IMR-90 (cell line): ENCODE measurements around the gene SUPT20HL2. TPM values are rescaled to one million over a fixed set of nuclear protein-coding genes. Genes with fewer than 3 reads are reported as not detected.

Source experiments
- ATAC-seq: fragments of 200-7000 bp; cut with Tn5 transposase; 2 replicates; pipeline ENCODE4 v1.9.1; 2020; ENCODE audit warnings: low read depth, mild to moderate bottlenecking, moderate library complexity
- BruUV-seq: library from RNA; stranded (reverse); fragments of 400-500 nt; replicated peaks from 2 replicates; lab custom pipeline; 2021; lab: Mats Ljungman, UMichigan
- CTCF ChIA-PET: fragments of 300-600 bp; formaldehyde crosslinking; extraction: SDS; loops from one replicate; lab custom pipeline; 2021; ENCODE audit warnings: antibody characterized with exemption; lab: Yijun Ruan, JAX
- POLR2A ChIA-PET: fragments of 300-600 bp; sonication (Branson Sonifier 250); formaldehyde crosslinking; loops from one replicate; lab custom pipeline; 2022; ENCODE audit warnings: antibody characterized with exemption; ENCODE audit not compliant: unreplicated experiment; lab: Charles Lee
- DNase-seq: peaks from one replicate; pipeline ENCODE4 v3.0.0; 2013
- H2AFZ ChIP-seq: replicated peaks from 2 replicates; pipeline ENCODE3; 2013; ENCODE audit warnings: low read length, mild to moderate bottlenecking; ENCODE audit not compliant: poor library complexity
- H2AK5ac ChIP-seq: 2 replicates; pipeline ENCODE4 v1.6.1; 2013; ENCODE audit warnings: low read depth, low read length, inconsistent platforms
- H2AK9ac ChIP-seq: replicated peaks from 2 replicates; pipeline ENCODE3; 2013; ENCODE audit warnings: mild to moderate bottlenecking, low read depth, low read length, moderate library complexity; ENCODE audit not compliant: poor library complexity
- H2BK120ac ChIP-seq: 2 replicates; pipeline ENCODE4 v1.6.1; 2013; ENCODE audit warnings: low read depth, low read length, inconsistent platforms
- H2BK15ac ChIP-seq: 3 replicates; pipeline ENCODE4 v1.6.1; 2013; ENCODE audit warnings: low read depth, low read length, inconsistent platforms
- H2BK20ac ChIP-seq: 2 replicates; pipeline ENCODE4 v1.6.1; 2013; ENCODE audit warnings: low read depth, mild to moderate bottlenecking, inconsistent platforms, low read length, moderate library complexity
- H2BK5ac ChIP-seq: 2 replicates; pipeline ENCODE4 v1.6.1; 2013; ENCODE audit warnings: mild to moderate bottlenecking, low read depth, low read length, inconsistent platforms; ENCODE audit not compliant: poor library complexity, severe bottlenecking
- H3K14ac ChIP-seq: replicated peaks from 2 replicates; pipeline ENCODE4 v1.6.1; 2013; ENCODE audit warnings: low read depth, low read length, inconsistent platforms
- H3K18ac ChIP-seq: 2 replicates; pipeline ENCODE4 v1.6.1; 2013; ENCODE audit warnings: low read depth, low read length, control low read depth
- H3K23ac ChIP-seq: 2 replicates; pipeline ENCODE4 v1.6.1; 2013; ENCODE audit warnings: low read depth, low read length, inconsistent platforms
- H3K27ac ChIP-seq: 2 replicates; pipeline ENCODE4 v1.5.1; 2013; ENCODE audit warnings: mild to moderate bottlenecking, control low read depth, low read length; ENCODE audit not compliant: insufficient read depth
- H3K27me3 ChIP-seq: 2 replicates; pipeline ENCODE4 v1.6.1; 2013; ENCODE audit warnings: low read length; ENCODE audit not compliant: control insufficient read depth, insufficient read depth
- H3K36me3 ChIP-seq: 2 replicates; pipeline ENCODE4 v1.6.1; 2013; ENCODE audit warnings: low read length, mixed read lengths; ENCODE audit not compliant: control insufficient read depth, insufficient read depth
- H3K4ac ChIP-seq: 2 replicates; pipeline ENCODE4 v1.6.1; 2013; ENCODE audit warnings: low read depth, low read length, inconsistent platforms
- H3K4me1 ChIP-seq: 2 replicates; pipeline ENCODE4 v1.6.1; 2013; ENCODE audit warnings: low read length, mixed read lengths; ENCODE audit not compliant: control insufficient read depth, insufficient read depth
- H3K4me2 ChIP-seq: 2 replicates; pipeline ENCODE4 v1.6.1; 2013; ENCODE audit warnings: low read depth, mild to moderate bottlenecking, control low read depth, low read length, moderate library complexity
- H3K4me3 ChIP-seq: 2 replicates; pipeline ENCODE4 v1.5.1; 2013; ENCODE audit warnings: low read depth, mild to moderate bottlenecking, control low read depth, low read length, moderate library complexity; ENCODE audit not compliant: insufficient read depth
- H3K56ac ChIP-seq: 2 replicates; pipeline ENCODE4 v1.6.1; 2013; ENCODE audit warnings: low read length, inconsistent platforms; ENCODE audit not compliant: insufficient read depth; ENCODE audit errors: extremely low read depth
- H3K79me1 ChIP-seq, 2 experiments: 2 replicates each; pipeline ENCODE4 v1.6.1; 2013; ENCODE audit warnings: low read length in 2 of 2, inconsistent platforms in 1 of 2, low read depth in 1 of 2
- H3K9ac ChIP-seq: 2 replicates; pipeline ENCODE4 v1.6.1; 2013; ENCODE audit warnings: low read depth, low read length, control low read depth
- H3K9me1 ChIP-seq: 2 replicates; pipeline ENCODE4 v1.6.1; 2013; ENCODE audit warnings: low read length, inconsistent platforms; ENCODE audit not compliant: insufficient read depth
- H3K9me3 ChIP-seq: 2 replicates; pipeline ENCODE4 v1.6.1; 2013; ENCODE audit warnings: low read length; ENCODE audit not compliant: control insufficient read depth, insufficient read depth
- H4K20me1 ChIP-seq: 2 replicates; pipeline ENCODE4 v1.6.1; 2013; ENCODE audit warnings: low read length, inconsistent platforms; ENCODE audit not compliant: insufficient read depth
- H4K5ac ChIP-seq: 2 replicates; pipeline ENCODE4 v1.6.1; 2013; ENCODE audit warnings: mild to moderate bottlenecking, low read depth, low read length, control low read depth
- H4K8ac ChIP-seq, 2 experiments: 2 replicates each; pipeline ENCODE4 v1.6.1; 2013; ENCODE audit warnings: low read depth in 2 of 2, low read length in 2 of 2, control low read depth in 1 of 2, inconsistent platforms in 1 of 2
- H4K91ac ChIP-seq: 2 replicates; pipeline ENCODE4 v1.6.1; 2013; ENCODE audit warnings: low read depth, low read length, inconsistent platforms; ENCODE audit not compliant: insufficient read depth
- BHLHE40 ChIP-seq: fragments of 150-350 bp; IDR thresholded peaks from 2 replicates; pipeline ENCODE4 v1.6.1; 2016; ENCODE audit warnings: mild to moderate bottlenecking, low read depth, low read length
- NFE2L2 ChIP-seq: fragments of 150-350 bp; IDR thresholded peaks from 2 replicates; pipeline ENCODE4 v1.6.1; 2016; ENCODE audit warnings: low read depth, mild to moderate bottlenecking, low read length
- POLR2A ChIP-seq: IDR thresholded peaks from 2 replicates; pipeline ENCODE4 v1.6.1; 2012; ENCODE audit warnings: mild to moderate bottlenecking, low read depth, low read length
- RAD21 ChIP-seq: IDR thresholded peaks from 2 replicates; pipeline ENCODE4 v1.6.1; 2012; ENCODE audit warnings: low read length, improper control_type of control experiment
- SMC3 ChIP-seq: fragments of 150-350 bp; IDR thresholded peaks from 2 replicates; pipeline ENCODE4 v1.6.1; 2016; ENCODE audit warnings: low read depth, mild to moderate bottlenecking, antibody characterized with exemption, low read length, moderate library complexity
- WGBS, 2 experiments: methylation state at CpG; one replicate each; pipeline versions ENCODE4 v1.1.5 to v1.1.7; 2013; ENCODE audit warnings: missing lambda C conversion rate in 2 of 2; ENCODE audit not compliant: insufficient read length in 1 of 2; ENCODE audit errors: extremely low coverage in 2 of 2; 5-methylcytosine and 5-hydroxymethylcytosine counted together
- dilution Hi-C: fragments of 300-500 bp; cut with HindIII; formaldehyde crosslinking; loops from one replicate; pipeline ENCODE4 v1.14.3; 2018; ENCODE audit warnings: low sequenced_read_pairs; ENCODE audit not compliant: unreplicated experiment
- in situ Hi-C: fragments of 300-500 bp; cut with MboI; formaldehyde crosslinking; loops from 3 replicates; pipeline ENCODE4 v1.14.3; 2019; ENCODE audit warnings: low sequenced_read_pairs, inconsistent platforms, mixed read lengths
- intact Hi-C: fragments of 100-400 bp; cut with micrococcal nuclease; formaldehyde crosslinking; loops from 2 replicates; pipeline ENCODE4 v1.10.0; 2022
- polyA plus RNA-seq, 3 experiments: library from polyadenylated mRNA; depleted of rRNA; stranded (reverse); fragments of >200 nt; gene quantifications; 2 replicates each; pipeline ENCODE4 v1.2.3, GENCODE V29; 2012; ENCODE audit warnings: low replicate concordance in 1 of 3
- total RNA-seq: library from RNA; depleted of rRNA; stranded (reverse); fragments of >200 nt; gene quantifications from 2 replicates; pipeline ENCODE4 v1.2.3, GENCODE V29; 2012
- TF ChIP-seq, protein P1 (sequence below): conservative IDR thresholded peaks from 2 replicates; pipeline ENCODE4 v1.5.1; 2012; ENCODE audit warnings: mild to moderate bottlenecking, low read depth, low read length, improper control_type of control experiment

The SUPT20HL2 gene
- total and polyA plus RNA-seq, 2 of the 4 experiments (the other 2 are of a cell fraction): not detected

DNA sequence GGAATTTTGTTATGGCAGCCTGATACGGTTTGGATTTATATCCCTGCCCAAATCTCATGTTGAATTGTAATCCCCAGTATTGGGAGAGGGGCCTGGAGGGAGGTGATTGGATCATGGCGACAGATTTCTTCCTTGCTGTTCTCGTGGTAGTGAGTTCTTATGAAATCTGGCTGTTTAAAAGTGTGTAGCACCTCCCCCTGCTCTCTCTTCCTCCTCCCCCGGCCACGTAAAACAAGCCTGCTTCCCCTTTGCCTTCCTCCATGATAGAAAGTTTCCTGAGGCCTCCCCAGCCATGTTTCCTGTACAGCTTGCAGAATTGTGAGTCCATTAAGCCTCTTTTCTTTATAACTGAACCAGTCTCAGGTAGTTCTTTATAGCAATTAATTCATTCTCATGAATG is 37.9 kb downstream of the SUPT20HL2 start:
- Histone ChIP-seq H2BK120ac (no peak overlapping the region), H2BK15ac (no peak overlapping the region), H3K14ac (no peak overlapping the region), H3K27me3 (peaks cover 7% of the 10 kb centered on the region), H3K4ac (no peak overlapping the region), H3K9ac (no peak overlapping the region), H2AFZ (no peak overlapping the region), H3K18ac (no peak overlapping the region), H3K23ac (no peak overlapping the region), H3K56ac (no peak overlapping the region), H3K9me1 (no peaks in the 10 kb centered on the region), H2AK5ac (no peak overlapping the region), H3K4me3 (no peak overlapping the region), H3K36me3 (no peaks in the 10 kb centered on the region), H3K4me1 (no peaks in the 10 kb centered on the region), H3K27ac (no peak overlapping the region), H4K20me1 (no peaks in the 10 kb centered on the region), H2BK5ac (no peak overlapping the region), H4K8ac (no peak overlapping the region), H2BK20ac (no peak overlapping the region), H4K91ac (no peak overlapping the region), H3K4me2 (no peak overlapping the region), H3K79me1 (no peaks in the 10 kb centered on the region), H3K9me3 (no peaks in the 10 kb centered on the region), H2AK9ac (no peak overlapping the region), H4K5ac (no peak overlapping the region)
- in situ Hi-C loops: no loop called here
- POLR2A ChIA-PET: no interaction called here
- dilution Hi-C loops: no loop called here
- intact Hi-C loops: no loop called here
- ATAC-seq: no peak
- CTCF ChIA-PET: no interaction called here
- no TSS peak for BruUV-seq
- no peak for DNase-seq
- no peak for TF ChIP-seq POLR2A
- TF ChIP-seq, protein P1, sequence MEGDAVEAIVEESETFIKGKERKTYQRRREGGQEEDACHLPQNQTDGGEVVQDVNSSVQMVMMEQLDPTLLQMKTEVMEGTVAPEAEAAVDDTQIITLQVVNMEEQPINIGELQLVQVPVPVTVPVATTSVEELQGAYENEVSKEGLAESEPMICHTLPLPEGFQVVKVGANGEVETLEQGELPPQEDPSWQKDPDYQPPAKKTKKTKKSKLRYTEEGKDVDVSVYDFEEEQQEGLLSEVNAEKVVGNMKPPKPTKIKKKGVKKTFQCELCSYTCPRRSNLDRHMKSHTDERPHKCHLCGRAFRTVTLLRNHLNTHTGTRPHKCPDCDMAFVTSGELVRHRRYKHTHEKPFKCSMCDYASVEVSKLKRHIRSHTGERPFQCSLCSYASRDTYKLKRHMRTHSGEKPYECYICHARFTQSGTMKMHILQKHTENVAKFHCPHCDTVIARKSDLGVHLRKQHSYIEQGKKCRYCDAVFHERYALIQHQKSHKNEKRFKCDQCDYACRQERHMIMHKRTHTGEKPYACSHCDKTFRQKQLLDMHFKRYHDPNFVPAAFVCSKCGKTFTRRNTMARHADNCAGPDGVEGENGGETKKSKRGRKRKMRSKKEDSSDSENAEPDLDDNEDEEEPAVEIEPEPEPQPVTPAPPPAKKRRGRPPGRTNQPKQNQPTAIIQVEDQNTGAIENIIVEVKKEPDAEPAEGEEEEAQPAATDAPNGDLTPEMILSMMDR: no peak
- no peak for TF ChIP-seq RAD21
- no peak for TF ChIP-seq SMC3
- no peak for TF ChIP-seq BHLHE40
- no peak for TF ChIP-seq NFE2L2
- whole genome bisulfite sequencing, 2 experiments: no CpG with 5 or more reads among the region's 5 CpGs
